HepG2 (cell line): ENCODE measurements around the gene HOXA4.

Source experiments
- CEBPB ChIP-seq: IDR thresholded peaks from 2 replicates; pipeline ENCODE4 v1.6.1; 2011; ENCODE audit warnings: low read depth, low read length, improper control_type of control experiment, borderline replicate concordance
- CTCF ChIP-seq: sonication (generic); formaldehyde crosslinking; IDR thresholded peaks from 2 replicates; pipeline ENCODE4 v1.5.0; 2020; ENCODE audit warnings: mild to moderate bottlenecking, missing genetic modification reagents, moderate library complexity
- E2F5 ChIP-seq: sonication (generic); formaldehyde crosslinking; conservative IDR thresholded peaks from 2 replicates; pipeline ENCODE4 v1.4.0; 2020; ENCODE audit warnings: missing genetic modification reagents
- FOXA3 ChIP-seq: IDR thresholded peaks from 2 replicates; pipeline ENCODE4 v1.6.1; 2016; ENCODE audit warnings: missing genetic modification reagents, missing compliant biosample characterization
- HMGXB3 ChIP-seq: sonication (generic); formaldehyde crosslinking; IDR thresholded peaks from 2 replicates; pipeline ENCODE4 v1.4.0; 2020; ENCODE audit warnings: missing genetic modification reagents, borderline replicate concordance
- NFIC ChIP-seq: IDR thresholded peaks from 2 replicates; pipeline ENCODE4 v1.6.1; 2012; ENCODE audit warnings: mild to moderate bottlenecking, low read length, inconsistent platforms
- ZBTB43 ChIP-seq: sonication (generic); formaldehyde crosslinking; conservative IDR thresholded peaks from 2 replicates; pipeline ENCODE4 v1.4.0; 2020; ENCODE audit warnings: missing genetic modification reagents
- ZNF687 ChIP-seq: sonication (generic); formaldehyde crosslinking; IDR thresholded peaks from 2 replicates; pipeline ENCODE4 v1.5.1; 2020; ENCODE audit warnings: mild to moderate bottlenecking, missing genetic modification reagents, moderate library complexity
- ZUFSP ChIP-seq: sonication (generic); formaldehyde crosslinking; IDR thresholded peaks from 2 replicates; pipeline ENCODE4 v1.9.0; 2021; ENCODE audit warnings: missing genetic modification reagents, mild to moderate bottlenecking, borderline replicate concordance

GRCh38 chr7:27105301-27106031 is 25.1 kb downstream of the HOXA4 start:
- TF ChIP-seq FOXA3 (CRISPR knock-in tag), result no peak
- no peak for TF ChIP-seq ZBTB43 (CRISPR knock-in tag)
- TF ChIP-seq NFIC, result no peak
- no peak for TF ChIP-seq HMGXB3 (CRISPR knock-in tag)
- no peak for TF ChIP-seq CTCF (CRISPR knock-in tag)
- no peak for TF ChIP-seq CEBPB
- no peak for TF ChIP-seq E2F5 (CRISPR knock-in tag)
- TF ChIP-seq ZUFSP (CRISPR knock-in tag), result no peak
- TF ChIP-seq ZNF687, result no peak
